Upper lobe of left lung (tissue), 6 donors: ENCODE measurements around the gene ZMYND8. TPM values are rescaled to one million over a fixed set of nuclear protein-coding genes. Genes with fewer than 3 reads are reported as not detected.

Experiments
- ATAC-seq, 2 donors: fragments of 200-7000 bp; cut with Tn5 transposase; one replicate each; pipeline ENCODE4 v1.9.1; 2022; ENCODE audit warnings: mild to moderate bottlenecking in 2 of 2, moderate library complexity in 2 of 2; ENCODE audit not compliant: low FRiP score in 2 of 2
- DNase-seq, 2 donors: peaks; one replicate each; pipeline ENCODE4 v3.0.0-alpha.2; 2019 to 2020
- H3K27ac ChIP-seq, 4 donors: fragments of 200-600 bp; sonication (generic); one replicate each; pipeline ENCODE4 v1.5.1; 2016 to 2019
- H3K27me3 ChIP-seq, 4 donors: fragments of 200-600 bp; sonication (generic); one replicate each; pipeline ENCODE4 v1.5.1; 2017 to 2019
- H3K36me3 ChIP-seq, 4 donors: fragments of 200-600 bp; sonication (generic); one replicate each; pipeline ENCODE4 v1.5.1; 2016 to 2019
- H3K4me1 ChIP-seq, 4 donors: fragments of 200-600 bp; sonication (generic); one replicate each; pipeline ENCODE4 v1.5.1; 2018 to 2019
- H3K4me3 ChIP-seq, 4 donors: fragments of 200-600 bp; sonication (generic); one replicate each; pipeline ENCODE4 v1.5.1; 2017 to 2019; ENCODE audit warnings: mild to moderate bottlenecking in 2 of 4, moderate library complexity in 1 of 4
- H3K9me3 ChIP-seq, 4 donors: fragments of 200-600 bp; sonication (generic); one replicate each; pipeline ENCODE4 v1.5.1; 2018 to 2019
- CTCF ChIP-seq, 6 experiments: fragments of 450-650 bp in 4 of 6; fragments of 200-600 bp in 2 of 6; sonication (generic) in 2 of 6; IDR thresholded peaks; one replicate each; pipeline ENCODE4 v1.5.1; 2016 to 2019; ENCODE audit warnings: antibody characterized with exemption in 6 of 6
- EP300 ChIP-seq, 4 donors: sonication (generic); formaldehyde crosslinking; IDR thresholded peaks; one replicate each; pipeline ENCODE4 v1.5.1; 2017; ENCODE audit warnings: antibody characterized with exemption in 4 of 4, control low read depth in 2 of 4
- POLR2A ChIP-seq, 4 donors: fragments of 450-650 bp; IDR thresholded peaks; one replicate each; pipeline ENCODE4 v1.5.1; 2016 to 2017; ENCODE audit warnings: antibody characterized with exemption in 4 of 4, mild to moderate bottlenecking in 2 of 4
- POLR2AphosphoS5 ChIP-seq, 2 donors: sonication (generic); formaldehyde crosslinking; IDR thresholded peaks; one replicate each; pipeline ENCODE4 v1.5.1; 2017; ENCODE audit warnings: antibody characterized with exemption in 2 of 2
- WGBS, 2 donors: methylation state at CpG; one replicate each; pipeline ENCODE4 v1.1.5; 2017 to 2018; 5-methylcytosine and 5-hydroxymethylcytosine counted together
- total RNA-seq, 6 donors: library from RNA; depleted of rRNA in 4 of 6; stranded (reverse); fragments of >200 nt in 4 of 6; gene quantifications; one replicate each; pipeline versions ENCODE4 v1.1.0 to v1.2.1, GENCODE V29; 2016 to 2021
- donor health status: DM: no; HTN: no; CAD: no; lungs with moderate emphysema.
- donor health status: DM: no; HTN: yes; CAD: no; lungs with severe emphysema.

ZMYND8 gene
- total RNA-seq, 6 donors from 2014 or later, result 24.6 to 120 (median 51.8) TPM

- Histone ChIP-seq H3K27ac (peak overlapping the region; percentile 93 to 99 (median 98)), H3K4me3 (peak overlapping the region in 1 of 4 donors; percentile 22), H3K36me3 (no peaks in the 10 kb centered on the region), H3K4me1 (peaks cover 68 to 88% (median 77%) of the 10 kb centered on the region in 4 donors), H3K27me3 (no peaks in the 10 kb centered on the region), H3K9me3 (no peaks in the 10 kb centered on the region)
- ATAC-seq (peak; percentile 75 to 81), DNase-seq (peak in 1 of 2 donors; percentile 88)
- peak; percentile 99 to 100 (median 100) for TF ChIP-seq EP300 (IDR thresholded peaks at IDR 0.05)
- TF ChIP-seq POLR2A (IDR thresholded peaks at IDR 0.05), result peak in 3 of 4 donors; percentile 30 to 77 (median 44)
- TF ChIP-seq POLR2AphosphoS5 (IDR thresholded peaks at IDR 0.05), result peak; percentile 97 to 99
- peak in 3 of 6 experiments; percentile 28 to 78 (median 57) for TF ChIP-seq CTCF (IDR thresholded peaks at IDR 0.05)
- WGBS, 2 donors, result 19 to 42% methylated on average over 5 to 13 of the region's 13 CpGs
Measured at GRCh38 chr20:47317127-47317895, 39.2 kb downstream of the ZMYND8 start.

- Histone ChIP-seq H3K9me3 (no peaks in the 10 kb centered on the region), H3K27ac (peak overlapping the region; percentile 93 to 99 (median 98)), H3K4me1 (peaks cover 63 to 88% (median 74%) of the 10 kb centered on the region in 4 donors), H3K4me3 (no peak overlapping the region), H3K36me3 (no peaks in the 10 kb centered on the region), H3K27me3 (no peaks in the 10 kb centered on the region)
- WGBS, 2 donors, result 83 to 89% methylated on average over 3 of the region's 3 CpGs
- no peak for ATAC-seq
- no peak for TF ChIP-seq POLR2A (IDR thresholded peaks at IDR 0.05)
- no peak for TF ChIP-seq EP300 (IDR thresholded peaks at IDR 0.05)
- no peak for TF ChIP-seq CTCF (IDR thresholded peaks at IDR 0.05)
- TF ChIP-seq POLR2AphosphoS5 (IDR thresholded peaks at IDR 0.05), result no peak
- no peak for DNase-seq
Measured at GRCh38 chr20:47316776-47317126, 39.7 kb downstream of the ZMYND8 start.

- Histone ChIP-seq H3K4me1 (peaks cover 58 to 80% (median 66%) of the 10 kb centered on the region in 4 donors), H3K4me3 (no peak overlapping the region), H3K9me3 (no peaks in the 10 kb centered on the region), H3K27ac (peak overlapping the region; percentile 93 to 99 (median 98)), H3K27me3 (no peaks in the 10 kb centered on the region), H3K36me3 (no peaks in the 10 kb centered on the region)
- TF ChIP-seq POLR2A (IDR thresholded peaks at IDR 0.05) (peak in 1 of 4 donors; percentile 5), CTCF (IDR thresholded peaks at IDR 0.05) (no peak), POLR2AphosphoS5 (IDR thresholded peaks at IDR 0.05) (peak in 1 of 2 donors; percentile 71)
- DNase-seq (no peak), ATAC-seq (no peak)
- WGBS, 2 donors, result 56 to 69% methylated on average over 10 of the region's 10 CpGs
Measured at GRCh38 chr20:47315339-47316056, 41.0 kb downstream of the ZMYND8 start.

- H3K27me3 ChIP-seq, result no peaks in the 10 kb centered on the region
- WGBS, 2 donors, result 95 to 98% methylated on average over 3 of the region's 3 CpGs
- no peak for TF ChIP-seq POLR2AphosphoS5 (IDR thresholded peaks at IDR 0.05)
- no peak for TF ChIP-seq POLR2A (IDR thresholded peaks at IDR 0.05)
- TF ChIP-seq EP300 (IDR thresholded peaks at IDR 0.05), result no peak
- no peak for TF ChIP-seq CTCF (IDR thresholded peaks at IDR 0.05)
- DNase-seq (no peak), ATAC-seq (no peak)
- peaks cover 53 to 78% (median 63%) of the 10 kb centered on the region in 4 donors for H3K4me1 ChIP-seq
- H3K4me3 ChIP-seq, result no peak overlapping the region
- H3K36me3 ChIP-seq, result peaks cover 0 to 3% (median 0%) of the 10 kb centered on the region in 4 donors
- no peaks in the 10 kb centered on the region for H3K9me3 ChIP-seq
- peak overlapping the region; percentile 93 to 99 (median 98) for H3K27ac ChIP-seq
Measured at GRCh38 chr20:47314647-47315338, 41.7 kb downstream of the ZMYND8 start.
